ENCODE measurements around the gene TTC31.
A peak's percentile ranks its signal among the peaks of the same experiment; 100 is the strongest.
"Not testable (repeated sequence)": the region's sequence is repeated elsewhere in the genome, so short reads cannot be mapped to it uniquely, and the experiment has no call there.

TTC31 gene

GRCh38 chr2:74457549-74458131 is 25.2 kb upstream of the TTC31 start:
- peak; percentile 83 for DNase-seq

GRCh38 chr2:74458132-74458937 is 24.5 kb upstream of the TTC31 start, which contains the start of gene WBP1:
WBP1 (plus strand) TSS chr2:74458438; CDS start chr2:74458603, 165 bp downstream.
- peak; percentile 98 for DNase-seq

- DNase-seq = no peak
Observed at GRCh38 chr2:74458938-74459363, 23.9 kb upstream of the TTC31 start.

- not testable (repeated sequence) for DNase-seq
Observed at GRCh38 chr2:74459503-74460118, 23.3 kb upstream of the TTC31 start.

DNA sequence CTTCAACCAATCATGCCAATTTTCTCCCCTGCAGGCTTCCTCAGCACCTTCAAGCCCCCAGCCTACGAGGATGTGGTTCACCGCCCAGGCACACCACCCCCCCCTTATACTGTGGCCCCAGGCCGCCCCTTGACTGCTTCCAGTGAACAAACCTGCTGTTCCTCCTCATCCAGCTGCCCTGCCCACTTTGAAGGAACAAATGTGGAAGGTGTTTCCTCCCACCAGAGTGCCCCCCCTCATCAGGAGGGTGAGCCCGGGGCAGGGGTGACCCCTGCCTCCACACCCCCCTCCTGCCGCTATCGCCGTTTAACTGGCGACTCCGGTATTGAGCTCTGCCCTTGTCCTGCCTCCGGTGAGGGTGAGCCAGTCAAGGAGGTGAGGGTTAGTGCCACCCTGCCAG is 22.7 kb upstream of the TTC31 start:
- DNase-seq = not testable (repeated sequence)

GRCh38 chr2:74461187-74462053 is 21.5 kb upstream of the TTC31 start:
- no peak for DNase-seq

DNA sequence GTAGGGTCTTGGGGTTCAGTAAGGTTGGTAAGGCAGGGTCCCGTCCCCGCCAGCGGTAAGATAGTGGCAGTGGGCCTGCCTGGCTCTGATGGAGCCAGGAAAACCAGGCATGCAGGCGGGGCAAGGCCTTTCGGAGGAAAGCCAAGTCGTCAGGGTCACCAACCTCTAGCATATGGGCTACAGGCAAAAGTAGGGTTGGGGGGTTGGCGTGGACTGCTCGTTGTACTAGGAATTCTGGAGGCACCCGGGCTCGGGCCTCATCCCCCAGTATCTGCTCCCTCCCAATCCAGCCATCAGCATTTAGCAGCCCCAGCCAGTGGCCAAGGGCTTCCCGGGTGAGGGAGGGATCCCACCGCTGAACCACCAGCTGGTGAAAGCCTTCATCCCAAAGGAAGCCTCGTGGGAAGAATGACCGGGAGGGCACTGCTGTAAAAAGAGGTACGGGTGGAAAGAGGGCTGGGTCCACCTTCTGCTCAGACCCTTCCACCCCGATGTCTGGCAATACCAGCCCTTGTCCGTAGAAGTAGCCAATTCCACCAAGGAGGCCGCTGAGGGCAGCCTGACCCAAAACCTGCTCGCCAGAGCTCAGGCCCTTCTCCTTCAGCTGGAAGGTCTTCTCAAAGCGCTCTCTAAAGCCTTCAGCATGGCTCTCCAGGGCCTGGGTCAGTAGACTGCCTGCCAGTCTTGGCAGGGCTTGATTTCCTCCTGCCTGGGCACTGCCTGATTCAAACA is 20.7 kb upstream of the TTC31 start:
- no peak for DNase-seq

DNA sequence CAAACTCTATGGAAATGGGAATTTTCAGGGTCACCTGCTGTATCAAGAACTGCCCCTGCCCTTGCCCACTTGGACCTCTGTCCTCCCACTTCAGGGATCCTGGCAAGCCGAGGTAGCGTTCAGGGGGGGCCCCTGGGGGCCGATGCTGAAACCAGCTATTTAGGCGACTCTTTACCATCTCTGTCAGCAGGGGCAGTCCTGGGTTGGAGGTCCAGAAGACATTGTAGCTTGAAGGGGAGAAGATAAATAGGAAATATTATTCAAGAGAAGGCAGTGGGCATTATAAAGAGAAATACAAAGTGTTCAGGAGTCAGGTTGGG is 20.1 kb upstream of the TTC31 start:
- DNase-seq = no peak

- DNase-seq = no peak
Observed at GRCh38 chr2:74464406-74464805, 18.5 kb upstream of the TTC31 start.

GRCh38 chr2:74470742-74471141 is 12.1 kb upstream of the TTC31 start:
- not testable (repeated sequence) for DNase-seq

- no peak for DNase-seq
Observed at GRCh38 chr2:74471332-74472065, 11.4 kb upstream of the TTC31 start.

DNA sequence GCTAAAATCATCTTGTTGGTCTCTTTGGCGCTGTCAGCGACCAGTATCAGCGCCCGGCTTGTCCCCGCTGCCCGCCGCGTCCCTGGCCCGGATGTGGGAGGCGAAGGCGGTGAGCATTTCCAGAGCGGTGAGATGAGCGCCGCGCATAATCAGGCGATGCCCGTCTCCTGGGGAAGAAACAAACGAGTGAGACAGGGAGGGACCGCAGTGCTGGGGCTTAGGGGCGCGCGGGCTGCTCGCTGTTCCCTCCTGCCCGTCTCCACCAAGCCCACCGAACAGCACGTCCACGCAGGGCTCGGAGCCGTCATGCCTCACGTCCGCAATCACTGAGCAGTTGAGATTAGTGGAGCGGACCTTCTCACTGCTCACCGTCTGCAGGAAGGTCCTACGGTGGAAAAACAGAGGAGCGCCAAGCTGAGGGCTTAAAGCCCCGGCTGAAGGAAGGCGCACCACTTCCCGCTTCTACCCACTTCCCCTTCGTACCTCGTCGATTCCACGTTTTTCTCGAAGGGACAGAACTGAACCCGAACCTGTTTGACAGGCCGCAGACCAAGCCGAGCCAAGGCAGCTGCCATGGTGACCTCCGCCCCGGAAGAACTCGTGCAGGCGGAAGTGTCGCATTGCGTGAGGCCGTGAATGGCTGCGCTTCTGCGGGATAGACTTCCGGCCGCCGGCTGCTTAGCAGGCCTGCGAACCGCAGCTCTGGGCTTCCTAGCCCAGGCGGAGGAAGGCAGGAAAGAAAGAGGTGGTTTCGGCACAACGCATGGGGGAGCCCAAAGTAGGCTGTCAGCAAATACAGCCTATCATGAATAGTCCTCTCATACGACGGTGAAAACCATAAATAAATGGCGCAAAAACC is 10.6 kb upstream of the TTC31 start, which contains the start of gene MRPL53:
Gene MRPL53 (minus strand): TSS at position 595 of the 859 bp plus-strand sequence. CDS start 20 bp downstream, at position 575.
- peak; percentile 88 for DNase-seq

DNA sequence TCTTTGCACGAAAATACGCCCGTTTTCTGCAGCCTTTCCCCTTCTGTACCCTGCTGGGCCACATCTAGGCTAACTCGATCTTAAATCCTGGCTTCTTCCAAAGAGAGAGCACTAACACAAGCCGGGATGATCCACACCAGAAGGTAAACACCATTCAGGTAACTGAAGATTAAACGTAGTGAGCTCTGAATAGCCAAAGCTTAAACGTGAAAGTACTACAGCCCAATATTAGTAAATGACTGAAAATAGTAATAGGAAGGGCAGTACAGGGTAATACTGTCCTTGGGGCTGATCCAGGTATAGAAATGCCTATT is 10.0 kb upstream of the TTC31 start:
- DNase-seq = no peak

GRCh38 chr2:74474481-74474880 is 8.4 kb upstream of the TTC31 start:
- no peak for DNase-seq

DNA sequence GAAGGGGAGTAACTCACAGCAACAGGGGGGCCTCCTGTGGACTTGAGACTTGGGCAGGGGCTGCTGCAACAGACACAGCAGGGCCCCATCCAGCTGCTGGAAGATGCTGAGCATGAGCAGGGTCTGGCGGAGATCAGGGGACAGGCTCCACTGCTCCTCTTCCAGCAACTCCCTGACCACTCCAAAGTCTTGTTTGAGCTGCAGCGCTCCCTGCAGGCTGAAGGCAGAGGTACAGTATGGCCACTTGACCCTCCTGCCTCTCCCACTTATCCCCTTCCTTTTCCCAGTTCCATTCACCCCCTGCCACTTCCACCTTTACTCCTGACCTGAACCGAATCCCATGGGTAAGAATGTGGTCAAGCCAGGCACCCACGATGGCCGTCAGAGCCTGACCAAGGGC is 8.0 kb upstream of the TTC31 start:
- no peak for DNase-seq

DNA sequence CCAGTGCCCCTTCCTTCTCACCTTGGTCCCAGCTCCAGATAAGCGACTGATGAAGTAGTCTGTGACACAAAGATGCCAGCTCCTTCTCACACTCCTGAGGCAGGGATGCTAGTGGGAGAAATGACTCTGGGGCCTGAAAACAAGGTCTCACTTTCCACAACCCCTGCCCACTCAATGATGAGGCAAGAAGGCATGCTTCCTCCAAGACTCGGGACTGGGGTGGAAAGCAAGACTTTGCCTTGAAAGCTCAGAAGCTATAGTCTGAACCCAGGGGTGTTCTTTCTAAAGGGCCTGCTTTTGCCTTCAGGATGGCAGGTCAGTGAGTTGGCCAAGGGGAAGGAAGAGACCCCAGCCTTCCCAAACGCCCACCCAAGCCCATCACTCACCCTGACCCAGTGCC is 1.4 kb upstream of the TTC31 start:
- DNase-seq = no peak

- no peak for DNase-seq
Observed at GRCh38 chr2:74481961-74482800, 700 bp upstream of the TTC31 start.

- DNase-seq = not testable (repeated sequence)
Observed at GRCh38 chr2:74483675-74484164, 839 bp downstream of the TTC31 start.

- DNase-seq = no peak
Observed at GRCh38 chr2:74486141-74486540, 3.3 kb downstream of the TTC31 start.

All from NCI-H1105 (cell line).